Chondrocyte (in vitro differentiated cells): ENCODE results near the gene SPOCK1. TPM values are rescaled to one million over a fixed set of nuclear protein-coding genes. Genes with fewer than 3 reads are reported as not detected.

Experiments used
- DNase-seq: peaks from one replicate; pipeline ENCODE4 v3.0.0; 2021; ENCODE audit warnings: mixed read lengths, low spot score
- H3K27ac Mint-ChIP-seq: one replicate; pipeline ENCODE4 v1.8.0; 2021; ENCODE audit warnings: mild to moderate bottlenecking, moderate library complexity, mixed read lengths; ENCODE audit not compliant: unreplicated experiment
- H3K27me3 Mint-ChIP-seq: 2 replicates; pipeline ENCODE4 v1.8.0; 2021; ENCODE audit warnings: low read depth, mixed read lengths
- H3K36me3 Mint-ChIP-seq: 2 replicates; pipeline ENCODE4 v1.8.0; 2021; ENCODE audit warnings: low read depth, mixed read lengths
- H3K4me1 Mint-ChIP-seq: 2 replicates; pipeline ENCODE4 v1.8.0; 2021; ENCODE audit warnings: low read depth, mild to moderate bottlenecking, mixed read lengths
- H3K4me3 Mint-ChIP-seq: one replicate; pipeline ENCODE4 v1.8.0; 2021; ENCODE audit warnings: mild to moderate bottlenecking, moderate library complexity, mixed read lengths; ENCODE audit not compliant: unreplicated experiment
- H3K9me3 Mint-ChIP-seq: 2 replicates; pipeline ENCODE4 v1.8.0; 2021; ENCODE audit warnings: low read depth, mixed read lengths
- CTCF ChIP-seq: fragments of 200-600 bp; sonication (generic); IDR thresholded peaks from 2 replicates; pipeline ENCODE4 v1.5.0; 2021; ENCODE audit warnings: antibody characterized with exemption, mild to moderate bottlenecking, moderate library complexity
- total RNA-seq: library from RNA; stranded (reverse); gene quantifications from 3 replicates; pipeline ENCODE4 v1.2.1, GENCODE V29; 2021

The SPOCK1 gene
- total RNA-seq, 1 donor from 2014 or later, result 127 TPM

GRCh38 chr5:137440795-137441194, 58.3 kb downstream of the SPOCK1 start:
- H3K36me3 Mint-ChIP-seq, result no peaks in the 10 kb centered on the region
- H3K9me3 Mint-ChIP-seq, result no peaks in the 10 kb centered on the region
- peaks cover 33% of the 10 kb centered on the region for H3K4me1 Mint-ChIP-seq
- TF ChIP-seq CTCF, result no peak
- no peak overlapping the region for H3K27ac Mint-ChIP-seq
- no peaks in the 10 kb centered on the region for H3K27me3 Mint-ChIP-seq
- H3K4me3 Mint-ChIP-seq, result no peak overlapping the region
- DNase-seq, result no peak

GRCh38 chr5:137439645-137440044, 59.5 kb downstream of the SPOCK1 start:
- Mint-ChIP-seq H3K4me1 (peaks cover 25% of the 10 kb centered on the region), H3K27me3 (no peaks in the 10 kb centered on the region), H3K4me3 (no peak overlapping the region), H3K27ac (no peak overlapping the region), H3K9me3 (no peaks in the 10 kb centered on the region), H3K36me3 (no peaks in the 10 kb centered on the region)
- no peak for TF ChIP-seq CTCF
- no peak for DNase-seq

- no peak for TF ChIP-seq CTCF
- no peak for DNase-seq
- Mint-ChIP-seq H3K9me3 (no peaks in the 10 kb centered on the region), H3K27me3 (no peaks in the 10 kb centered on the region), H3K4me1 (peaks cover 25% of the 10 kb centered on the region), H3K4me3 (no peak overlapping the region), H3K27ac (no peak overlapping the region), H3K36me3 (no peaks in the 10 kb centered on the region)
These were observed 60.2 kb downstream of the SPOCK1 start for GRCh38 chr5:137438932-137439331.

GRCh38 chr5:137437774-137438173, 61.4 kb downstream of the SPOCK1 start:
- H3K4me3 Mint-ChIP-seq, result no peak overlapping the region
- no peaks in the 10 kb centered on the region for H3K36me3 Mint-ChIP-seq
- H3K27me3 Mint-ChIP-seq, result no peaks in the 10 kb centered on the region
- TF ChIP-seq CTCF, result no peak
- H3K27ac Mint-ChIP-seq, result no peak overlapping the region
- no peaks in the 10 kb centered on the region for H3K9me3 Mint-ChIP-seq
- no peak for DNase-seq
- H3K4me1 Mint-ChIP-seq, result peaks cover 25% of the 10 kb centered on the region

- no peak overlapping the region for H3K27ac Mint-ChIP-seq
- TF ChIP-seq CTCF, result no peak
- H3K36me3 Mint-ChIP-seq, result no peaks in the 10 kb centered on the region
- no peak overlapping the region for H3K4me3 Mint-ChIP-seq
- H3K9me3 Mint-ChIP-seq, result no peaks in the 10 kb centered on the region
- DNase-seq, result no peak
- no peaks in the 10 kb centered on the region for H3K27me3 Mint-ChIP-seq
- peaks cover 6% of the 10 kb centered on the region for H3K4me1 Mint-ChIP-seq
These were observed 65.6 kb downstream of the SPOCK1 start for GRCh38 chr5:137433539-137433938.
